Right ventricle myocardium inferior (tissue), 1 donor: Measurements from ENCODE around the gene HYCC2. TPM values are rescaled to one million over a fixed set of nuclear protein-coding genes. Genes with fewer than 3 reads are reported as not detected.

ENCODE experiments used
- ATAC-seq: fragments of 200-7000 bp; cut with Tn5 transposase; one replicate; pipeline ENCODE4 v1.9.1; 2020; ENCODE audit warnings: mild to moderate bottlenecking, moderate library complexity
- DNase-seq: peaks from one replicate; pipeline ENCODE4 v3.0.0; 2021; ENCODE audit errors: missing footprints
- intact Hi-C: fragments of 100-400 bp; cut with DNase I; formaldehyde crosslinking; loops from one replicate; pipeline ENCODE4 v1.11.0; 2022
- total RNA-seq: library from RNA; stranded (reverse); fragmentation: NEBNext Ultra II Directional; extraction: Animal tissue kit (Norgen Biotek cat#: 25700); gene quantifications from one replicate; pipeline ENCODE4 v1.2.1, GENCODE V29; 2021
- donor health status: DM: no; HTN: yes; CAD: no; lungs with severe emphysema.

The HYCC2 gene
- total RNA-seq, 1 donor from 2014 or later = 14.5 TPM

DNA sequence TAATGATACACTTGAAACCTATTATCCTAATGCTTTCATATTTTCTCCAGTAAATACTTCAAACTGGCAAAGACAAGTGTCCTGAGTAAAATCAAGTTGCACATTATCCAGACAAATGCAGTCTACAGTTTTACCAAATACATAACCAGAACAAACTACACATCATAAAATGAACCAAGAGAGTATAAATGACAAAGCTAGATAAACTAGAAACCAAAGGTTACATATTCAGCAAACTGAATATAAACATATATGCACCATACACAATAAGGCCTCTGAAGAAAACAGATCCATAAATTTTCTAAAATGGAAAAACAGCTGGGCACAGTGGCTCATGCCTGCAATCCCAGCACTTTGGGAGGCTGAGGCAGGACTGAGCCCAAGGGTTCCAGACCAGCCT lies 47.0 kb downstream of the HYCC2 start:
- no peak for ATAC-seq
- intact Hi-C loops = no loop called here
- DNase-seq = no peak

GRCh38 chr2:201021914-201022313 lies 49.6 kb downstream of the HYCC2 start:
- ATAC-seq = no peak
- no peak for DNase-seq
- intact Hi-C loops = no loop called here

Other genes starting within 250 kb of the HYCC2 start
- gene CLK1, start 207.0 kb downstream of the HYCC2 start, total RNA-seq = 46.3 TPM
- gene PPIL3, start 182.6 kb downstream of the HYCC2 start, total RNA-seq = 21.1 TPM
- 17.1 TPM for gene NIF3L1, start 182.3 kb downstream of the HYCC2 start, total RNA-seq
- gene ORC2, start 108.0 kb downstream of the HYCC2 start, total RNA-seq = 20.3 TPM
- 555 TPM for gene NDUFB3, start 330 bp upstream of the HYCC2 start, total RNA-seq
- gene CFLAR, start 44.5 kb upstream of the HYCC2 start, total RNA-seq = 218 TPM
- 6.2 TPM for gene CASP10, start 111.5 kb upstream of the HYCC2 start, total RNA-seq
- gene CASP8, start 188.9 kb upstream of the HYCC2 start, total RNA-seq = 3.1 TPM